Activated CD8-positive, alpha-beta memory T cell treated with anti-CD3 and anti-CD28 coated beads, Interleukin-2, amount 50 U/mL, for 24 hours (primary cell): ENCODE measurements around the gene MALAT1.
A peak's percentile ranks its signal among the peaks of the same experiment; 100 is the strongest.

ENCODE experiments used
- DNase-seq: peaks from one replicate; pipeline ENCODE4 v3.0.0-alpha.2; 2020; ENCODE audit errors: extremely low read depth

MALAT1 gene

DNA sequence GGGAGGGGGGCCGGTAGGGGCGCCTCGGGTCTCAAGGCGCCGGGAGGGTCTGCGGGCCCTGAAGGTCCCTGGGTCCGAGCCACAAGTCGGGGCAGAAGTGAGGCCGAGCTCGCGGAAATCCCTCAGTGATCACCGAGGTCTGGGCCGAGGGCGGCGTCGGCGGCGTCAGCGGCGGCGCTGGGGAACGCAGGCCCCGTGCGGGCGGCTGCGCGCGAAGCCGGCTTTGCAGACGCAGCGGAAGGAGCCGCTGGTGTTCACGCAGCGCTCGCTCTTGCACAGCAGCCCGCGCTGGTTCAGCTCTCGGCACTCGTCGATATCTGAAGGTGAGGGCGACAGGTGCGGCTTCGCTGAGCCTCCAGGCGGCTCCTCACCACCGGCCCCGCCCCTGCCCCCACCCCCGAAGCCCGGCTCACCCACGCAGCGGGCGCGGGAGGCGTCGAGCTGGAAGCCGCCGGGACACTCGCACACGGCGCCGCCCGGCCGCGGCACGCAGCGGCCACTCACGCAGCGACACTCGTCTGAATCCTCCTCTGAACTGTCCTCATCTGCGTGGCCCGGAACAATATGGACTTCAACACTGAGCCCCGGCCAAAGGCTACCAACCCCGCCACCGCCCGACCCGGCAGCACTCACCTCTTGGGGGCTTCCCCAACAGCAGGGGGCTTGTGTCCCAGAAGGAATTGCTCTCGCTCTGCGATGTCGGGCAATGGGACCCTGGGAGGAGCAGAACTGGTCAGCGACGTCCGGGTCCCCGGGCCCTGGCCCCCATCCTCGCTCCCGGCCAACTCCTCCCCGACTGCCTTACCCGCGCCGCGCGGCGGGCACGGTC, 40.3 kb downstream of the MALAT1 start:
- no peak for DNase-seq

DNA sequence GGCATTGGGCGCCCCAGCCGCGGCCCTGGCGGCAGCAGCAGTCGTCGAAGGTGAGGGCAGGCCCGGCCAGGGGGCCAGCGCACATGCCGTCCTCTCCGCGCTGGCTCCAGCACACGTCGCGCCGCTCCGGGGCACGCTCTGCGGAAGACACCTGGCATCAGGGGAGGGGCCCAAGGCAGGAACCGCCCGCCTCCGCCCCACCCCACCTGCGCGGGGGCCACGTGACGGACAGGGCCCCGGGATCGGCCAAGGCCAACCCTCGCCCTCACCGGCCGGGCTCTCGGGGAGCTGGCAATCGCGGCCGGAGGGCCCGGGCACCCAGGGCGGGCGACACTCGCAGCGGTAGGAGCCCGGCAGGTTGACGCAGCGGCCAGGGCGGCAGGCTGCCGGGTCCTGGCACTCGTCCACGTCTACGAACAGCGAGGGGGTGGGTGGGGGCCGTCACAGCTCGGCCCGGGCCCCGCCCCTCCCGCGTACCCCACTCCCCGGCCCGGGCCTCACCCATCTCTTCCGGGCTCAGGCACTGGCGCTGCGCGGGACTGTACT, 41.0 kb downstream of the MALAT1 start:
- no peak for DNase-seq

DNA sequence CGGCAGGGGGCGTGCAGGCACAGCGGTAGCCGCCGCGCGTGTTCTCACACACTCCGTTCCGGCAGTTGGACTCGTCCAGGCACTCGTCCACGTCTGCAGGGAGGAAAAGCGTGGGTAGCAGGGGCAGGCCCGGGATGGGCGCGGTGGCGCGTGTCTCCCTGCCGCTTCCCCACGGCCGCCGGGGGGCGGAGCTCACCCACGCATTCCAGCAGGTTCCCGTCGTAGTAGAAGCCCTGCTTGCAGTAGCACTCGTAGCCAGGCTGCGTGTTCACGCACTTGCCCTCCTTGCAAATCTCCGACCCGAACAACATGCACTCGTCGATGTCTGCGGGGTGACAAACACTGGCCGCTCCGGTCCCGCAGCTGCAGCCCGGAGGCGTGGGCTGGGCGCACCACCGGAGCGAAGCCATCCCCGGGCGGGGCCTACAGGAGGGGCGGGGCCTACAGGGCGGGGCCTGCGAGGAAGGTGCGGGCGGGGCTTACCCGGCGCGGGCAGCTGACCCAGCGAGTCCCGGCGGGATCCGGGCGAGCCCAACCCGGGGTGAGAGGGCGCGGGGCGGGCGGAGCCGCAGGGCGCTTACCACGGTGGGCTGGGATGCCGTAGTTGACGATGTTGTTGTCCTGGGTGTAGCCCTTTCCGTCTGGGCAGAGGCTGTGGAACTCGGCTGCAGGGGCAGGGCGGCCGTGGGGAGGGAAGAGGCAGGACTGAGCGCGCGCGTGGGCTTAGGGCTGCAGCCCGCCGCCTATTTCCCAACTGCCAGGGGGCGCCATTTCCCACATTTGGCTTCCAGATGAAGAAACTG, 41.6 kb downstream of the MALAT1 start:
- peak; percentile 67 for DNase-seq

DNA sequence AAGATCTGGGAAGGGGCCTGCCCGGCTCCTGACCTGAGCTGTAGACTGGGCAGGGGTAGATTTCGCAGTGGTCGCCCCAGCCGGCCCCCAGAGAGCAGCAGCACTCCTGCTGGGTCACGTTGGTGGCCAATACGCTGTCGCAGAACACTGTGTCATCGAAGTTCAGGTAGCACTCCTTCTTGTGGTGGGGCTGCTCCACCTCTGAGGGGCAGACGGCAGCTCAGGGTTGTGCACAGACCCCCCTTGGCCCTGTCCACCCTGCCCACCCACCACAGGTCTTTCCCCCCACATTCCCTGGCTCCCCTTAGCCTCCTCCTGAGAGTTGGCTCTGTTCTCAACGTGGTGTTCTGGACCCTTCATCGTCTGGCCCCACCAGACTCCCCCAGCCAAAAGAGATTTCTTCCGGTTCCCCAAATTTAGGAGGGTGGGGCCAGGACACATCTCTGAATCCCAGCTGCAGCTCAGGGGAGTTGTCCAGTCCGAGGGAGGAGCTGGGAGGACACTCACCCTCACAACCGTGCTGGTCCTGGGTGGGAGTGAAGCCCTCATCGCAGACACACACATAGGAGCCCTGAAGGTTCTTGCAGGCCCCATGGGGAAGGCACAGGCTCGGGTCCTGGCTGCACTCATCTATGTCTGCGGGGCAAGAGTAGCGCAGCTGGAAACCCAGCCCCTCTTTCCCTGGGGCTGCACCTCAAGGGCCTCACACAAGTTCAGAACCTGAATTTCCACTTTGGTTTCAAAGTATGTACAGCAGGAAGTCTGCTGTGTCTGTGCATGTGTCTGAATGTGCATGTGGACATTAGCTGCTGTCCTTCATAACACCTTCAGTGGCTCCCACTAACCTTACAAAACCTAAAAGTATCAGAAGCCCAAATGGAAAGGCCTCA, 42.5 kb downstream of the MALAT1 start:
- DNase-seq = no peak

DNA sequence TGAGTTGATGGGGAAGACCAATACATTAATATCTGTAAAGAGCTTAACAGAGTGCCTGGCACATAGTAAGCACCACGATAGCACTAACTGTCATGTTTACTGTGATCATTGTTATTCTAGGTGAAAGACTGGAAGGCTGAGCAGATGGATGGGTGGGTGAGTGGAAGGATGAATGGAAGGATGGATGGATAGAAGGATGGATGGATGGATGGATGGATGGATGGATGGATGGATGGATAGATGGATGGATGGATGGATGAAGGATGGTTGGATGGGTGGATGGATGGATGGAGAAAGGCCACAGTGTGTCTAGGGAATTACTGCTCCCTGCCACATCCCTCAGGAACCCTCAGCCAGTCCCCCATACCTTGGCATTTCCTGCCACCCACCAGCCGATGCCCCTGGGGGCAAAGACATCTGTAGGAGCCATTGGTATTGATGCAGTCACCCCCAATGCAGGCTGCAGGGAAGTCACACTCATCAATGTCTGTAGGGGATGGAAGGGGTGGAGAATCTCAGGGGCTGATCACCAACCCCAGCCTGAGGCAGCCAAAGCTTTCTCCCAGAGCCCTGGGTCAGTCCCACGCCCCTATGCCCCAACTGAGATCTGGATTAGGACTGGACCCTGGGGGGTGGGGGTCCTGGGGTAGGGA, 44.0 kb downstream of the MALAT1 start:
- DNase-seq = no peak

DNA sequence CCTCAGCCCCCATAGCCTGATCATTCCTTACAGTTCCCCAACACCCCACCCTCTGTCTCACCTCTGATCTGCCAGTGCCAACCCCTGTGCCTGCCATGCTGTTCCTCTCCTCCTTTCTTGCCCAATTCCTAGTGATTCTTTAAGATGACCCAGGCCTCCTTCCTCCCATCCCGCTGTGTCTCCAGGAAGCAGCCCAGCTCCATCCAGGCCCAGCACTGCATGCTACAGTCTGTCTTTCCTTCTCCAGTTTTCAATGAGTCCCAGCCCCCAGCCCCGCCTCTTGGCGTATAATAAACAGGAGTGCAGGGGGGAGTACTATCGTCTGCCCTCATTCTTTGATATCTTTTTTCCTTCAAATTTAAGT, 47.0 kb downstream of the MALAT1 start:
- no peak for DNase-seq

DNA sequence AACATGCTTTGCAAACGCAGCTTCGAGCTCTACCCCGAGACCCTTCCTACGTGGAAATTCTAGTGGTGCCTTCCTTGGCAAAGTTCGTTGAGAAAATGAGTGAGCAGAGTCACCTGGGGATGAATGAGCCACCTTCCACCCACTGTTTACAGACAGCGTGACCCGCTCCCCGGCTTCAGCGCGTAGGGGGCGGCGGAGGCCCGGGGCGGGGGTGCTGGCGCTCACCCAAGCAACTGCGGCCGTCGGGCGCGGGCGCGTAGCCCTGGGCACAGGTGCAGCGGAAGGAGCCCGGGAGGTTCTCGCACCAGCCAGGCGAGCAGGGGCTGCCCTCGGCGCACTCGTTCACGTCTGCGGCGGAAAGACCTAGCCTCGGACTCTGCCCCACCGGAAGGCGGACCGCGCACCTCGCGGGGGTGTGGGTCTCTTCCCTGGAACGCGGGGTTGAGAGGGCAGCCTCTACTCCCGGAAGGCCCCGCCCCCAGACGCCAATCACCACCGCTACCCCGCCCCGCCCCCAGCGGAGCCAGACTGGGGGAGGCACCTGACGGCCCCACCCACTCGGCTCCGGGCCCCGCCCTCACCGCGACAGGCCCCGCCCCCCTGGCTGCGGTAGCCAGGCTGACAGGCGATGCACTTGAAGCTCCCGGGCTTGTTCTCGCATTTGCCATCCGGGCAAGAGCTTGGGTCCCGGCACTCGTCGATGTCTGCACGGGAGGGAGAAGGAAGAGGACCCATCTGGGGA, 47.5 kb downstream of the MALAT1 start:
- peak; percentile 88 for DNase-seq

DNA sequence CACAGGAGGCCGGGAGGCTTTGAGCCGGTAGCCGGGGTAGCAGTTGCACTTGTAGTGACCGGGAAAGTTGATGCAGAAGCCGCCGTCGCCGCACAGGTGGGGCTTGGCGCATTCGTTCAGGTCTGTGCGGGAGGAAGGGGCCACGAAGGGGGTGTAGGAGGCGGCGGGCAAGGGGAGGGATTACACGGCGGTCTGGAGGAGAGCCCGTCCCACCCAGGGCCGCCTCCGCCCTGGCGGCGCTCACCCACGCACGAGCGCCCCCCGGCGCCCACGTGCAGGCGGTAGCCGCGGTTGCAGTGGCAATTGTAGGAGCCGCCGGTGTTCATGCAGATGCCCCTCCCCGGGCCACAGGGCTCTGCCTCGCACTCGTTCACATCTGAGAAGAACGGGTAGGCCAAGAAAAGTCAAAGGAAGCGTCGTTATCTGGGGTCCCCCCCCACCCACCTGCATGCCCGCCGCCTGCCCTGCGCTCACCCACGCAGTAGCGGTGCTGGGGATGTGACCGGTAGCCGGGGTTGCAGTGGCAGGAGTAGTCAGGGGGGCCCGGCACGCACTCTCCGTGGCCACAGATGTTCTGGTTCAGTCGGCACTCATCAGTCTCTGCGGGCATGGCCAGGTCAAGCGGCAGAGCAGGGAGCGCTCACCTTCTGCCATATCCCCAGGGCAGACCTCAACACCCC, 48.7 kb downstream of the MALAT1 start:
- DNase-seq = no peak

DNA sequence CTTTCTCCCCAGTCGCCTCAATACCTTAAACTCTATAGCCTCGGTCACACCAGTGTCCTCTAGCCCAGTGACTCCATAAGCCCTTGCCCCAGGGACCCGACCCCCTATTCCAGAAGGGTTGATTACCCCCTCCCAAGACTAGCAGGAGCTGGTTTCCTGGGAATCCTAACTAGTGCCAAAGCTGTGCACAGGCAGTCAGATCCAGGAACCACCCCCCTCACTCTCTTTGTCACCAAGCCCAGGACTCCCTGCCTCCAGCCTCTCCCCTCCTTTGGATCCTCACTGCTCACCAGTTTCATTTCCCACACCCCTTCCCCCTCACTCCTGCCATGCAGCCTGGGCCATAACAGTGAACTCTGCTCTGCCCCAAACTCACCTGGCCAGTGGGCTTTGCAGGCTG, 49.5 kb downstream of the MALAT1 start:
- DNase-seq = no peak

DNA sequence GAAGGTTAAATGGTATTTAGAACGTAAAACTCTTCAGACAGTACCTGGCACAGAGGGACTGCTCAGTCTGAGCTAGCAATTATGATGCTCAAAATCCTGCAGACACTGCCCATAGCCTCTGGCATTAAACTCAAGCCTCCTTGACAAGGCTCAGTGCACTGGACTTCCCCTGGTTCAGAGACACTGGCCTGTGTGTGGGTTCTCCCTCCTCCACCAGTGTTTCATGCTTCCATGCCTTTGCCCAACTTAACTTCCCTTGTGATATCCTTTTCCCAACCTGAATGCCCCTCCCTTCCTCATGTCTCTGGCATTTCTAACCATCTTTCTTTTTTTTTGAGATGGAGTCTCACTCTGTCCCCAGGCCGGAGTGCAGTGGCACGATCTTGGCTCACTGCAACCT, 50.3 kb downstream of the MALAT1 start:
- DNase-seq = no peak

DNA sequence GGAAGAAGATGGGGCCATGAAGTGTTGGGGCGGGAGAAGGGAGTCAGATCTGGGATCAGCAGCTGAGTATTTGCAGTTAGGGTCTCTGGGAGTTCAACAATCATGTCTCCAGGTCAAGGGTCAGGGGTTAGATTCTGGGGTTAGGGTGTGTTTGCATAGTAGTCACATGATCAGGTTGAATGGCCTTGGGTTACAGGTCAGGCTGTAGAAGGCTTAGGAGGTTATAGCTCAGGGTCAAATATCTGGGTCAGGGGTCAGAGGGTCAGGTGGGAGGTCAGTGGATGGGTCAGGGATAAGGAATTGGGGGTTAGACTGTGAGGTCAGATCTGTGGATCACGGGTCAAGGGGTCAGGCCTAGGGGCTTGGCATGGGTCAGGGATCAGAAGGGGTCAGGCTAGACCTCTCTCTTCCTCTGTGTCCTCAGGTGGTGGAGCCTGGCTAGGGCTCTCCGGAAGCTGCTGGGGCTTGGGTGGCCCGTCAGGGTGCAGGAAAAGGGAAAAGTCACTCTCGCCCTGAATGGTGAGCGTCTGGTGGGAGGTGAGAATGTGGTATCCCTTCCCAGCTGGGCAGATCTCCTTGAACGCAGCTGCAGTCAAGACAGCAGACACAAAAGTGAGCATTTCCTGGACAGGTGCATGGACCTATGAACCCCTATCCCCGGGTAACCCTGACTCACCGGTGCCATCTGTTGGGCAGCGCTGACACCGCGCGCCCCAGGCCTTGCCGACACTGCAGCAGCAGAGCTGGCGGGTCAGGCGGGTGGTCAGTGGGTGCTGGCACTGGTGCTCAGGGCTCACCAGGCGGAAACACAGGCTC, 52.9 kb downstream of the MALAT1 start:
- DNase-seq = no peak

DNA sequence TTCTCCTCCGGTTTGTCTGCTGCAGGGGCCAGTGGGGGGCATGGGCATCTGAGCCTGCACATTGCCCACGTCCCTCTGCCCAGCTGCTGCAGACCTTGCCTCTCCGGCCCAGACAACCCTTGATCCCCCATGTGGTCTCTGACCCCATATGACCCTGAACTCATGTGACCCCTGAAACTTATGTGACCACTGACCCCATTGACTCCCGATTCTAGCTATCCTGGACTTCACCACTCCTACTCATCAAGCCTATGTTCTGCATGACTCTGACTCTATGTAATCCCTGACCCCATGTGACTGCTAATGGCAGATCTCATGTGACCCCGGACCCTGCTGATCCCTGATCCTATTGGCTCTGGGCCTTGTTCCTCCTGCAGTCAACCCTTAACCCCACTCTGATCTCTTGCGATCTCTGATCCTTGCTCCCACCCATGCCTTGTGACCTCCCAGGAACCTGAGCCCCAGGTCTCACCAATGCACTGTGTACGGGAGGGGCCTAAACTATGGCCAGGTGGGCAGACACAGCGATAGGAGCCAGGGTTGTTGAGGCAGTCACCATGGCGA, 53.6 kb downstream of the MALAT1 start:
- DNase-seq = no peak

DNA sequence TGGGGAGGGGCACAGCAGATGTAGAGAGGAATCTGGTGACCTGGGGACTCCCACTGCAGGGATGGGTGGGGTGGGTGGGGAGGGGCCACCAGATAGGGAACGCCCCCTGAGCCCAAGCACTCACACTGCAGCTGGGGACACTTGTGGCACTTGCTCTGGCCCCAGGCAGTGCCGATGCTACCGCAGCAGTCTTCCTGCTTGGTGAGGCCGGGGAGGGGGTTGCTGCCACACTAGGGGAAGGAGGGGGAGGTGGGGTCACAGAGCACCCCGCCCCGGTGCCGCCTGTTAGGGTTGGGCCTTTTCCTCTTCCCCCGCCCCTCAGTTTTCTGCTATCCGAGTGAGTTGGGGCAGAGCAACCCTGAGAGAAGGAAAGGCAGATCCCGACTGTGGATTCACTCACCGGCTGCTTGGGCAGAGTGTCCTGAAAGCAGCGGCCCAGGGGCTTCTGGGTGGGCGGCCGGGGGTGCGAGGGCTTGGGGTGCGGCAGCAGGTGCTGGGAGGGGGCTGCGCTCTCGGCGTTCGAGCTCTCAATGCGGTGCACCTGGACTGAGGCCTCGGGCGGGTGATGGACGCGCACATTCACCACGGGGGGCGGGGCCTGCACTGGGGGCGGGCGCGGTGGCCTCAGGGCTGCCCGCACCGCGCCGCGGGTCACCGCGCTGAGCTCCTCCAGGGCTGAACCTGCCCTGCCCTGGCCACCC, 54.6 kb downstream of the MALAT1 start:
- no peak for DNase-seq

DNA sequence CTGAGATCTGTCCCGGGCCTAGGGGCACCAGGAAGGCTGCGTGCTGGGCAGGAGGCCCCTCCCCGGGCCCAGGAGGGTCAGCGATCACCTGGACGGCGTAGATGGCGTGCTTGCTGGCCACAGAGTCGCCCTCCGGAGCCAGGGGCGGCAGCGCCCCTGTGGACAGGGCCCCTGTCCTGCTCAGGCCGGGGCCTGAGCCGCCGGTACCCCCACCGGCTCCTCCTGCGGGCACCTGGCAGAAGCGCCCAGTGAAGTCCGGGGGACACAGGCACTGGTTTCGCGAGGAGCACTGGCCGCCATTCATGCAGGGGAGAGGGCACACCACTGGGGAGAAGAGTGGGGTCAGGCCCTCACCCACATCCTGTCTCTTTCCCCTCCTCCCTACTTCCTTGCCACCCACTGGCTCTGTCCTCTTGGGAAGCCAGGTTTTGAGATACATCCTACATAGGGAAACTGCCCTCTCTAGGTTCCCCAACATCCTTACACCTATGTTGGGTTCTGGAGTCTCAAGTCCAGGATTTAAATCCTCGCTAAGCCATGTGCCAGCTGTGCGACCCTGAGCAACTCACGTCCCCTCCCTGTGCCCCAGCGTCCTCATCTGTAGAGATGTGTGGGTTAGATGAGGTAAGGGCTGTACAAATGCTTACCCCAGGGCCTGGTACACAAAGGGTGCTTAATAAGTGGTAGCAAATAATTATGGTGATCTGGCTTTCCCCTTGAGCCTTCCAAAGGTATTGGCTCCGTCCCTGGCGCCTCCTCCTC, 55.4 kb downstream of the MALAT1 start:
- no peak for DNase-seq

DNA sequence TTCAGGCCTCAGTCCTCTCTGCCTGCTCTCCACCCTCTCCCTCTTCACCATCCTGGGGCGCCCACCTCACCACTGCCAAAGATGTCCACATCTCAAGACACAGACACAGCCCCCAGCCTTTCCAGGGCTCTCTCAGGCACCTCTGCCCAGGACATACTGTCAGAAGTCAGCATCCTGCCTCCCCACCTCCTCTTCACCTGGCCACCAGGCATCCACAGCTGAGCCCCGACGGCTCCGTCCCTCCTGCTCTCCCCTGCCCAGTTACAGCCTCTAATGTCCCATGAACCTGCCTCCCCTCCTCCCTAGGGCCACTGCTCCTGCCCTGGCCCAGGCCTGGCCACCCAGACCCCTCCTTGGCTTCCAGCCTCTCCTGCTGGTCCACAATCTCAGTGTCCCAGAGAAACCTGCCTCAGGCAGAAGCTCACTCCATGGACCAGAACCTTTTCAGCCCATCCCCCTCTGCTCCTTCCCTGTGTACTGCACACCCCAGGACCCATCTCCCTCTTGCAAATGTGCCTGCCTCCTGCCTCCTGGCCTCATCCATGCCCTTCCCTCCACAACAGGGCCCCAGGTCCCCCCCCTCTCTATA, 56.1 kb downstream of the MALAT1 start:
- DNase-seq = no peak

DNA sequence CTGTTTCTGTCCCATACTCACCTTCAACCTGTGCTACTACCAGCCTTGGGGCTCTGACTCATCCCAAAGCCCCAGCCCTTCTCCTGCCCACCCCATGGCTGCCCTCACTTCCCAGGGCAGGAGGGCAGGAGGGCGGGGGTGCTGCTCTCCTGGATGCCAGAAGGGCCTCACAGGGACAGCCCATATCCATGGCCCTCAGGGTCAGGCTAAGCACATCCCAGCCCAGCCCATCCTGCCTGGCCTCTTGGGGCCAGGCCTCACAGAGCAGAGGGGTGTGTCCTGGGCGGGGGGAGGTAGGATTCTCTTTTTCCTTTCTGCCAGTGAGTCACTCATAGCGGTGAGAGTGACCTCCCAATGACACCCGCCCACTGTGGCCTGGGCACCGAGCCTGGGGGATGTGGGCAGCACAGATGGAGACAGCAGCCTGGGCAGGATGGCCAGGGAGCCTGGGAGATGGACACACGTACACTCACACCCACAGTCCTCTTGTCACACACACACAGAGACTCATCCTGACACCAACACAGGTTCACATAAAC, 56.9 kb downstream of the MALAT1 start:
- no peak for DNase-seq
